ENCODE measurements around the gene SLC36A4.
"Not testable (repeated sequence)": the region's sequence is repeated elsewhere in the genome, so short reads cannot be mapped to it uniquely, and the experiment has no call there.

SLC36A4 gene

DNA sequence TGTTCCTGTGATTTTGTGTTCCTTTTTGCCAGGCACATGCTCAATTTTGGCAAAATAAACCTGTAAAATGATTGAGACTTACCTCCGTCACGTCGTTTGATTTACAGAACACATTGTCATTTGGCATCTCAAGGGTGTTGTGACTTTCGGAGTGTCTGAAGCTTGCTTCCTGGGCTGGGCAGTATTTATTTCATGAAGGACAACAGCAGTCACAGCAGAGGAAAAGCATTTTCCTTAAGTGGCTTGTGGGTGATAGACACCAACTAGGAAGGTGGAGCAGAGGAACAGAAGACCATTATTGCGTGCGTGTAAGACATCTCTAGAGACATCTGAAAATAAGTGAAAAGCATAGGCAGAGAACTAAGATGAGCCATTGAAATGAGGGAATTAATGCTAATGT lies 80.2 kb downstream of the SLC36A4 start:
- no peak for DNase-seq

DNA sequence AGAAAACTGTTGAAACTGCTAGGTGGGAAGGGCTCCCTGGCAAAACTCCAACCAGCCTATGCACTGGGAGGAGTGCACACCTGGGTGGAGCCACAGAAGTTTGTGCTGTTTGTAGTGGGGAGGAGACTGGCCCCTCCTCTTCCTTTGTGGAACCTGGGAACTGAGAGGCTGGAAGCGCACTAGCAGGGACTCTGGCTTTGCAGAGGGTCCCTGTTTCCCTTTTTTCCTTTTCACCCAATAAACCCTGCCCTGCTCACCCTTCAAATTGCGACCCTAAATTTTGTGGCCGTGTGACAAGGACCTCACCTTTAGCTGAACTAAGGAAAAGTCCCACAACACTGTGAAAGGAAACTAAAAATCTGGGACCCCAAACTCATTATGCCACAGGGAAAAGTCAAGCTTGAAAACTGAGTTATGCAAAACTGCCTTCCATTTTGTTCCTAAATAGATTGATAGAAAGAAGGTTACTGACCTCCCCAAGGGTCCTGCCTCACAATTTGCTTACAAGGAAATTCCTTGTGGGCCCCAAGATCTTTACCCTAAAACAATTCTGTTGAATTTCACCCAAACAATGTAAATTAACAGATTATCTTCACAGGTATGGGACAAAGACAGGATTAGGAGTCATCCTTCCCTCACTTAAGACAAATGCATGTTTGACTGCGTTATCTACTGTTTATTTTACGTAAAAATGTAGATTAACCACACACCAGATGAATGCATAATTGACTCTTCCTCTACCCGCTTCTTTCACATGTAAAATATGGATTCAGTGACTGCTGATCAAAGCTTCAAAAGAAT lies 81.0 kb downstream of the SLC36A4 start:
- DNase-seq: no peak

GRCh38 chr11:93114304-93114703 lies 83.5 kb downstream of the SLC36A4 start:
- DNase-seq: no peak

DNA sequence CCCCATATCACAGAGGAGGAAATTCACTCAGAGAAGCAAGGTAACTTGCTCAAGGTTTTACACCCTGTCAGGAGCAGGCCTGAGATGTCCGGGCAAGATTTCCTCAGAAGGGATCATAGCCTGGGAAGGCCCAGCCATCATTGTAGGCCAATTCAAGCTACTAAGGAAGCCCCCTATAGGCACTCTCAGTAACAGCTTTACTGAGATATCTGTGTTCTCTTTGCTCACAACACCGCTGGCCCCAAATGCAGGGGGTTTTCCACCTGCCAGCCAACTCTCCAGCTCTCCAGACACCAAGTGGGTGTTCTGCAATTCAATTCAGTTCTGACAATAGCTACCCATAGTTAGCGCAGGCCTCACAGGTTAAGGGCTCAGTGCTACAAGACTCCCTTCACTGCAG lies 84.0 kb downstream of the SLC36A4 start:
- no peak for DNase-seq

GRCh38 chr11:93111147-93111546 lies 86.6 kb downstream of the SLC36A4 start:
- not testable (repeated sequence) for DNase-seq

DNA sequence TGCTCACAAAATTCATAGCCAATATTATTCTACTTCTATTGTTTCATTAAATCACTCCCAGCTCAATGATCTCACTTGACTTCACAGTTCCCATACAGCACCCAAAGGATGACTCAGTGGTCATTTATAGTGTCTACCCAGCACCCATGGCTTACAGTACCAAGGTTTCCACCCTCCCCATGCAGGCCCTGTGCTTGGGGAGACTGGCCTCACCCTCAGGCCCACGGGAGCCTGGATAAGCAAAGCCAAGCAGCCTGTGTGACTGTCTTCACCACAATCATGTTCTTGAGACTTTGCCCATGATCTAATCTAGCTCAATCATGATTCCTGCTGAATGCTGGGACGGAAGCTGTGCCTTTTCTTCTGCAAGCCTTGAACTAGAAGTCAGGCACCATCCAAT lies 97.6 kb downstream of the SLC36A4 start:
- no peak for DNase-seq

GRCh38 chr11:93099806-93100205 lies 98.0 kb downstream of the SLC36A4 start:
- DNase-seq: no peak
